GM18867 (cell line): ENCODE measurements around the gene GAK.
"Not testable (repeated sequence)": the region's sequence is repeated elsewhere in the genome, so short reads cannot be mapped to it uniquely, and the experiment has no call there.

Experiments used
- ATAC-seq: cut with Tn5 transposase; IDR thresholded peaks from one replicate; pipeline ENCODE4 v1.9.1; 2021; ENCODE audit warnings: mild to moderate bottlenecking, moderate library complexity; ENCODE audit not compliant: unreplicated experiment

GAK gene

GRCh38 chr4:953574-953915 lies 21.4 kb upstream of the GAK start:
- ATAC-seq: no peak

GRCh38 chr4:952881-953573 lies 20.9 kb upstream of the GAK start:
- ATAC-seq: no peak

- ATAC-seq: no peak
Observed at GRCh38 chr4:951594-952468, 19.7 kb upstream of the GAK start.

- ATAC-seq: no peak
Observed at GRCh38 chr4:951186-951585, 19.1 kb upstream of the GAK start.

GRCh38 chr4:950136-951020 lies 18.3 kb upstream of the GAK start:
- no peak for ATAC-seq

GRCh38 chr4:949656-950055 lies 17.5 kb upstream of the GAK start:
- no peak for ATAC-seq

GRCh38 chr4:948936-949300 lies 16.8 kb upstream of the GAK start:
- ATAC-seq: no peak

GRCh38 chr4:948101-948935 lies 16.2 kb upstream of the GAK start:
- ATAC-seq: no peak

GRCh38 chr4:947491-947971 lies 15.4 kb upstream of the GAK start:
- ATAC-seq: no peak

GRCh38 chr4:946517-947471 lies 14.7 kb upstream of the GAK start:
- ATAC-seq: no peak

- ATAC-seq: no peak
Observed at GRCh38 chr4:946103-946450, 14.0 kb upstream of the GAK start.

GRCh38 chr4:945274-946102 lies 13.4 kb upstream of the GAK start:
- no peak for ATAC-seq

GRCh38 chr4:939508-939907 lies 7.4 kb upstream of the GAK start:
- ATAC-seq: not testable (repeated sequence)

- no peak for ATAC-seq
Observed at GRCh38 chr4:932713-933070, 576 bp upstream of the GAK start.

GRCh38 chr4:931194-931959 lies 739 bp downstream of the GAK start:
- ATAC-seq: peak; percentile 3

- ATAC-seq: no peak
Observed at GRCh38 chr4:930827-931193, 1.3 kb downstream of the GAK start.

- ATAC-seq: no peak
Observed at GRCh38 chr4:930028-930551, 2.0 kb downstream of the GAK start.
